OCI-LY3 (cell line): ENCODE results near the gene ACSS1.

Experiments used
- EZH2phosphoT487 ChIP-seq: fragments of 200-600 bp; shearing (Covaris generic); IDR thresholded peaks from 2 replicates; pipeline ENCODE4 v1.6.1; 2018; ENCODE audit warnings: antibody characterized with exemption, mixed run types, low read depth
- TF ChIP-seq, protein P1 (sequence below): fragments of 200-600, 300-600 bp; sonication (generic); IDR thresholded peaks from 2 replicates; pipeline ENCODE4 v1.5.1; 2014; ENCODE audit warnings: antibody characterized with exemption, low read length, low read depth

GRCh38 chr20:24994470-24995368 is 63.2 kb downstream of the ACSS1 start:
- TF ChIP-seq, protein P1, sequence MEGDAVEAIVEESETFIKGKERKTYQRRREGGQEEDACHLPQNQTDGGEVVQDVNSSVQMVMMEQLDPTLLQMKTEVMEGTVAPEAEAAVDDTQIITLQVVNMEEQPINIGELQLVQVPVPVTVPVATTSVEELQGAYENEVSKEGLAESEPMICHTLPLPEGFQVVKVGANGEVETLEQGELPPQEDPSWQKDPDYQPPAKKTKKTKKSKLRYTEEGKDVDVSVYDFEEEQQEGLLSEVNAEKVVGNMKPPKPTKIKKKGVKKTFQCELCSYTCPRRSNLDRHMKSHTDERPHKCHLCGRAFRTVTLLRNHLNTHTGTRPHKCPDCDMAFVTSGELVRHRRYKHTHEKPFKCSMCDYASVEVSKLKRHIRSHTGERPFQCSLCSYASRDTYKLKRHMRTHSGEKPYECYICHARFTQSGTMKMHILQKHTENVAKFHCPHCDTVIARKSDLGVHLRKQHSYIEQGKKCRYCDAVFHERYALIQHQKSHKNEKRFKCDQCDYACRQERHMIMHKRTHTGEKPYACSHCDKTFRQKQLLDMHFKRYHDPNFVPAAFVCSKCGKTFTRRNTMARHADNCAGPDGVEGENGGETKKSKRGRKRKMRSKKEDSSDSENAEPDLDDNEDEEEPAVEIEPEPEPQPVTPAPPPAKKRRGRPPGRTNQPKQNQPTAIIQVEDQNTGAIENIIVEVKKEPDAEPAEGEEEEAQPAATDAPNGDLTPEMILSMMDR, result peak; percentile 95
- no peak for TF ChIP-seq EZH2phosphoT487
